ENCODE results near the gene LGALSL. TPM values are rescaled to one million over a fixed set of nuclear protein-coding genes. Genes with fewer than 3 reads are reported as not detected.

The LGALSL gene
- total RNA-seq, 2 experiments from 2014 or later = 3.2 to 4.5 TPM

DNA sequence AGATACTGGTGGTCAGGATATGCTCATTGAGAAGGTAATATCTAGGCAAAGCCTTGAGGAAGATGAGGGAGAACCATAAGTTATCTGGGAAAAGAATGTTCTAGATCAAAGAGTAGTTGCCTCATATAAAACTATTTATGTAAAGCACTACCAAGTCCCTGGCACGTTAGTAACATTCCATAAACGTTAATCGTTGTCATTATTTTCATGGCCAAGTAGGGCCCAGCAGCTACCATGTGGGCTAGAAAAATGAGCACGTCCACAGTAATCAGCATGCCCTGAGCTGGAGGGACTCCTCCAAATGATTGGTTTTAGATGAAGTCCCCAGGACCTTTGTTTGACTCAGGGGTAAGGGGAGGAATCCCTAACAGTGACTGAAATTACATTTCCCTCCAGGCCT lies 37.5 kb downstream of the LGALSL start:
- DNase-seq (ENCODE audit: low spot score) = no peak
- Histone ChIP-seq H3K79me2 (ENCODE audit: insufficient read depth, low read depth, low read length) (no peaks in the 10 kb centered on the region), H3K4me1 (ENCODE audit: insufficient read depth, low read length, poor library complexity, severe bottlenecking) (no peaks in the 10 kb centered on the region), H4K20me1 (ENCODE audit: insufficient read depth, low read length) (no peaks in the 10 kb centered on the region), H3K9me3 (ENCODE audit: low read length) (no peaks in the 10 kb centered on the region), H3K4me3 (ENCODE audit: low read depth, low read length, poor library complexity, severe bottlenecking) (no peak overlapping the region), H3K9me2 (ENCODE audit: insufficient read depth, low read length) (no peaks in the 10 kb centered on the region), H2AFZ (ENCODE audit: low read length) (no peak overlapping the region), H3K36me3 (ENCODE audit: insufficient read depth, low read length) (no peaks in the 10 kb centered on the region), H3K27ac (ENCODE audit: low read depth, low read length, poor library complexity, severe bottlenecking) (no peak overlapping the region), H3K4me2 (ENCODE audit: low read length) (no peak overlapping the region)
- intact Hi-C loops (cut with micrococcal nuclease; ENCODE audit: unreplicated experiment) = no loop called here
- POLR2A ChIA-PET = no interaction called here
- TF ChIP-seq, protein P1, sequence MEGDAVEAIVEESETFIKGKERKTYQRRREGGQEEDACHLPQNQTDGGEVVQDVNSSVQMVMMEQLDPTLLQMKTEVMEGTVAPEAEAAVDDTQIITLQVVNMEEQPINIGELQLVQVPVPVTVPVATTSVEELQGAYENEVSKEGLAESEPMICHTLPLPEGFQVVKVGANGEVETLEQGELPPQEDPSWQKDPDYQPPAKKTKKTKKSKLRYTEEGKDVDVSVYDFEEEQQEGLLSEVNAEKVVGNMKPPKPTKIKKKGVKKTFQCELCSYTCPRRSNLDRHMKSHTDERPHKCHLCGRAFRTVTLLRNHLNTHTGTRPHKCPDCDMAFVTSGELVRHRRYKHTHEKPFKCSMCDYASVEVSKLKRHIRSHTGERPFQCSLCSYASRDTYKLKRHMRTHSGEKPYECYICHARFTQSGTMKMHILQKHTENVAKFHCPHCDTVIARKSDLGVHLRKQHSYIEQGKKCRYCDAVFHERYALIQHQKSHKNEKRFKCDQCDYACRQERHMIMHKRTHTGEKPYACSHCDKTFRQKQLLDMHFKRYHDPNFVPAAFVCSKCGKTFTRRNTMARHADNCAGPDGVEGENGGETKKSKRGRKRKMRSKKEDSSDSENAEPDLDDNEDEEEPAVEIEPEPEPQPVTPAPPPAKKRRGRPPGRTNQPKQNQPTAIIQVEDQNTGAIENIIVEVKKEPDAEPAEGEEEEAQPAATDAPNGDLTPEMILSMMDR (conservative IDR thresholded peaks at IDR 0.05; ENCODE audit: low read length) = no peak
- no peak for TF ChIP-seq EZH2phosphoT487 (IDR thresholded peaks at IDR 0.05; ENCODE audit: borderline replicate concordance, low read depth, low read length)
- CTCF ChIA-PET (ENCODE audit: unreplicated experiment) = no interaction called here
- no TSS peak for BruUV-seq (replicated peaks)

DNA sequence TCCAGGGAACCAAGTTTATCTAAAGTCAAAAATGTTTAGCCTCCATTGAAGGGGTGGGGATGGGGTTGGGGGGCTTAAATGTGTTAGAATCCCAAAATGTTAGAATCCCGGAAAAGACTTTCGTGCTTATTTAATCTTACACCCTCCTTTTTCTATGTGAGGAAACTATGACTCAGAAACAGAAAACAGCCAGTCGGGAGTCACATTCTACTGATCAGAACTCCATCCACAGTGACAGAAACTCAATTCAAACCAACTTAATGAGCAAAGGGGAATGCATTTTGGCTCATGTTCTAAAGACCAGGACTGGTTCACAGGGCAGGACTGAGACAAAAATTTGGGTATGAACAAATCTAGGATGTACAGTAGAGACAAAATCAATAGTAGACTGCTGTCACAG lies 38.3 kb downstream of the LGALSL start:
- H4K20me1 ChIP-seq (ENCODE audit: insufficient read depth, low read length) = no peaks in the 10 kb centered on the region
- no peak for DNase-seq (ENCODE audit: low spot score)
- ChIA-PET POLR2A (no interaction called here), CTCF (ENCODE audit: unreplicated experiment) (no interaction called here)
- BruUV-seq (replicated peaks) = no TSS peak
- no peak overlapping the region for H3K27ac ChIP-seq (ENCODE audit: low read depth, low read length, poor library complexity, severe bottlenecking)
- H3K4me3 ChIP-seq (ENCODE audit: low read depth, low read length, poor library complexity, severe bottlenecking) = no peak overlapping the region
- H2AFZ ChIP-seq (ENCODE audit: low read length) = no peak overlapping the region
- intact Hi-C loops (cut with micrococcal nuclease; ENCODE audit: unreplicated experiment) = no loop called here
- no peaks in the 10 kb centered on the region for H3K79me2 ChIP-seq (ENCODE audit: insufficient read depth, low read depth, low read length)
- TF ChIP-seq EZH2phosphoT487 (IDR thresholded peaks at IDR 0.05; ENCODE audit: borderline replicate concordance, low read depth, low read length) = no peak
- TF ChIP-seq, protein P1 (conservative IDR thresholded peaks at IDR 0.05; ENCODE audit: low read length) = no peak
- H3K4me2 ChIP-seq (ENCODE audit: low read length) = no peak overlapping the region
- H3K9me3 ChIP-seq (ENCODE audit: low read length) = no peaks in the 10 kb centered on the region
- no peaks in the 10 kb centered on the region for H3K4me1 ChIP-seq (ENCODE audit: insufficient read depth, low read length, poor library complexity, severe bottlenecking)
- H3K36me3 ChIP-seq (ENCODE audit: insufficient read depth, low read length) = no peaks in the 10 kb centered on the region
- no peaks in the 10 kb centered on the region for H3K9me2 ChIP-seq (ENCODE audit: insufficient read depth, low read length)

DNA sequence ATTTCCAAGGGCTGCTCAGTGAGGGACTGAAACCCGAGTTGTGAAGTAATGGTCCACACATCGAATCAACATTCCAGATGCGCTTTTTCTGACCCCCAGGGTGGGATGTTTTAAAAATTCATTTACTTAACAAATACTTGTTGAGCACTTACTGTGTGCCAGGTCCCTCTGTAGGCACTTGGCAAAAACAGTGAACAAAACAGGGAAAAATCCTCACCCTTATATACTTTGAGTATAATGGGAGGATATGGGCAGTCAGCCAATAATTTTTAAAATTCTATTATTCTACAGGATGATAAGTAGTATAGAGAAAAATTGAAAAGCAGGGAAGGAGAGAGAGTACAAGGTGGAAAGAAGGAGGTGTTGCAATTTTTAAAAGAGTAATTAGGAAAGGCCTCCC lies 38.9 kb downstream of the LGALSL start:
- Histone ChIP-seq H4K20me1 (ENCODE audit: insufficient read depth, low read length) (no peaks in the 10 kb centered on the region), H2AFZ (ENCODE audit: low read length) (no peak overlapping the region), H3K4me2 (ENCODE audit: low read length) (no peak overlapping the region), H3K79me2 (ENCODE audit: insufficient read depth, low read depth, low read length) (no peaks in the 10 kb centered on the region), H3K4me1 (ENCODE audit: insufficient read depth, low read length, poor library complexity, severe bottlenecking) (no peaks in the 10 kb centered on the region), H3K36me3 (ENCODE audit: insufficient read depth, low read length) (no peaks in the 10 kb centered on the region), H3K9me2 (ENCODE audit: insufficient read depth, low read length) (no peaks in the 10 kb centered on the region), H3K27ac (ENCODE audit: low read depth, low read length, poor library complexity, severe bottlenecking) (no peak overlapping the region), H3K4me3 (ENCODE audit: low read depth, low read length, poor library complexity, severe bottlenecking) (no peak overlapping the region), H3K9me3 (ENCODE audit: low read length) (no peaks in the 10 kb centered on the region)
- CTCF ChIA-PET (ENCODE audit: unreplicated experiment) = no interaction called here
- TF ChIP-seq, protein P1 (conservative IDR thresholded peaks at IDR 0.05; ENCODE audit: low read length) = no peak
- TF ChIP-seq EZH2phosphoT487 (IDR thresholded peaks at IDR 0.05; ENCODE audit: borderline replicate concordance, low read depth, low read length) = no peak
- intact Hi-C loops (cut with micrococcal nuclease; ENCODE audit: unreplicated experiment) = no loop called here
- no peak for DNase-seq (ENCODE audit: low spot score)
- BruUV-seq (replicated peaks) = no TSS peak
- POLR2A ChIA-PET = interaction anchor here (0.7 kb wide), 3 partner anchors 96 to 705 kb away, joined by 3 to 7 read pairs (median 3); no protein-coding TSS in a partner anchor

All from OCI-LY7 (cell line).